Measurements from ENCODE around the gene RGN. TPM values are rescaled to one million over a fixed set of nuclear protein-coding genes. Genes with fewer than 3 reads are reported as not detected.
A peak's percentile ranks its signal among the peaks of the same experiment; 100 is the strongest.

The RGN gene
- total RNA-seq, 4 donors from 2014 or later = 0.59 to 11.3 (median 4.0) TPM

DNA sequence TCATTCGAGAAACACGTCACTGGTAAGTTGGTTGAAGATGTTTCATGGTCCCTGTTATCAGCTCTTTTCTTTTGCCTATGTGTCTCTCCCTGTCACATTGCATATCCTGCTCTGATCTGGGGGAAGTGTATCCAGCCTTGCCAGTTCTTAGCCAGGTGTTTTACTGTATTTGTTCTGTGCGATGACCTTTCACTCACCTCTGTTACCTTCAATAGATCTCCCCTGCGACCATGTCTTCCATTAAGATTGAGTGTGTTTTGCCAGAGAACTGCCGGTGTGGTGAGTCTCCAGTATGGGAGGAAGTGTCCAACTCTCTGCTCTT lies 2.6 kb downstream of the RGN start:
- H3K4me1 ChIP-seq = no peaks in the 10 kb centered on the region
- TF ChIP-seq POLR2A (IDR thresholded peaks at IDR 0.05) = no peak
- TF ChIP-seq, protein P1, sequence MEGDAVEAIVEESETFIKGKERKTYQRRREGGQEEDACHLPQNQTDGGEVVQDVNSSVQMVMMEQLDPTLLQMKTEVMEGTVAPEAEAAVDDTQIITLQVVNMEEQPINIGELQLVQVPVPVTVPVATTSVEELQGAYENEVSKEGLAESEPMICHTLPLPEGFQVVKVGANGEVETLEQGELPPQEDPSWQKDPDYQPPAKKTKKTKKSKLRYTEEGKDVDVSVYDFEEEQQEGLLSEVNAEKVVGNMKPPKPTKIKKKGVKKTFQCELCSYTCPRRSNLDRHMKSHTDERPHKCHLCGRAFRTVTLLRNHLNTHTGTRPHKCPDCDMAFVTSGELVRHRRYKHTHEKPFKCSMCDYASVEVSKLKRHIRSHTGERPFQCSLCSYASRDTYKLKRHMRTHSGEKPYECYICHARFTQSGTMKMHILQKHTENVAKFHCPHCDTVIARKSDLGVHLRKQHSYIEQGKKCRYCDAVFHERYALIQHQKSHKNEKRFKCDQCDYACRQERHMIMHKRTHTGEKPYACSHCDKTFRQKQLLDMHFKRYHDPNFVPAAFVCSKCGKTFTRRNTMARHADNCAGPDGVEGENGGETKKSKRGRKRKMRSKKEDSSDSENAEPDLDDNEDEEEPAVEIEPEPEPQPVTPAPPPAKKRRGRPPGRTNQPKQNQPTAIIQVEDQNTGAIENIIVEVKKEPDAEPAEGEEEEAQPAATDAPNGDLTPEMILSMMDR (IDR thresholded peaks at IDR 0.05) = no peak
- H3K27me3 ChIP-seq = no peaks in the 10 kb centered on the region
- H3K9me3 ChIP-seq = no peaks in the 10 kb centered on the region
- intact Hi-C loops (cut with DNase I; ENCODE audit: low total_unique reads) = no loop called here
- DNase-seq = no peak
- no peak overlapping the region for H3K27ac ChIP-seq
- H3K4me3 ChIP-seq = no peak overlapping the region
- no peaks in the 10 kb centered on the region for H3K36me3 ChIP-seq

DNA sequence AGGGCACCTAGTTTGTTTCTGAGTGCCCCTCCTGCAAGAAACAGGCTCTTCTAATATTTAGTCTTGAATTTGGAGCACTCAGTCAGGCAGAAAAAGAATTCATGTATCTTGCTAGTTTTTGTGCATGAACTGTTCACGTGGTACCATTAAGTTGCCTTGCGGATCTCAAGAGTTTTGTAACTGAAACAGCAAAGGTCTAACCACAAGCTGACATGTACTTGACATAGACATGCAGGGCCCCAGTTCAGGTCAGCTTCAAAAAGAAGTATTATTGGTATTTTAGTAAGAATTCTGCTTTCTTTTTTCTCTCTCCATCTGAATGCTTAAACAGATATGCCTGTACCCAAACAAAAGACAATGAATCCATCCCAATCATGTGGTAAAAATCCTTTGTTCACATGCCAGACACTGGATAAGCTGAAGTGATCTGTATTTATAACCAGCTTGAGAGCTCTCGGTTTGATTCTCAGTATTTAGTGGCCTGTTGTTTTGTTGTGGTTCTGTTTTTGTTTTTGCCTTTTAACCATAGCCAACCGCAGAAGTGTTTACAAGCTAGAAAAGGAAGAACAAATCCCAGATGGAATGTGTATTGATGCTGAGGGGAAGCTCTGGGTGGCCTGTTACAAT lies 13.0 kb downstream of the RGN start:
- Histone ChIP-seq H3K4me1 (no peaks in the 10 kb centered on the region), H3K4me3 (no peak overlapping the region), H3K27ac (no peak overlapping the region), H3K9me3 (no peaks in the 10 kb centered on the region), H3K36me3 (no peaks in the 10 kb centered on the region), H3K27me3 (no peaks in the 10 kb centered on the region)
- TF ChIP-seq POLR2A (IDR thresholded peaks at IDR 0.05) = no peak
- TF ChIP-seq, protein P1 (IDR thresholded peaks at IDR 0.05) = no peak
- intact Hi-C loops (cut with DNase I; ENCODE audit: low total_unique reads) = no loop called here
- DNase-seq = no peak

DNA sequence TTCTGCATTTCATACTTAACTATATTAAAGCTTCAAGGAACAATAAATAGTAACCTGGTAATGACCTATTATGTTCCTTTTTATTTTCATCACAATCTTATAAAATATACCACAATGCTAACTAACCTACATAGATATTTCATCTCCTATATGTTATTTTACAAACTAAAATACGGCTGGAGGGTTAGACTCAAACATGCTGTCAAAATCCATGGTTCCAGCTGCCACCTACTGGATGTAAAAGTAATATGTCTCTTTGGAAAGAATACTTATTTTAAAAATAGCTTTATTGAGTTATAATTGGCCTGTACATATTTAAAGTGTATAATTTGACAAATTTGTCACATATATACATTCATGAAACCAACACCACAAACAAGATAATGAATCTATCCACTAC lies 15.0 kb downstream of the RGN start:
- intact Hi-C loops (cut with DNase I; ENCODE audit: low total_unique reads) = no loop called here
- TF ChIP-seq, protein P1 (IDR thresholded peaks at IDR 0.05) = peak in 3 of 4 experiments; percentile 31 to 50 (median 42)
- TF ChIP-seq POLR2A (IDR thresholded peaks at IDR 0.05) = no peak
- DNase-seq = no peak
- no peaks in the 10 kb centered on the region for H3K4me1 ChIP-seq
- no peak overlapping the region for H3K27ac ChIP-seq
- no peak overlapping the region for H3K4me3 ChIP-seq
- no peaks in the 10 kb centered on the region for H3K9me3 ChIP-seq
- H3K36me3 ChIP-seq = no peaks in the 10 kb centered on the region
- no peaks in the 10 kb centered on the region for H3K27me3 ChIP-seq

DNA sequence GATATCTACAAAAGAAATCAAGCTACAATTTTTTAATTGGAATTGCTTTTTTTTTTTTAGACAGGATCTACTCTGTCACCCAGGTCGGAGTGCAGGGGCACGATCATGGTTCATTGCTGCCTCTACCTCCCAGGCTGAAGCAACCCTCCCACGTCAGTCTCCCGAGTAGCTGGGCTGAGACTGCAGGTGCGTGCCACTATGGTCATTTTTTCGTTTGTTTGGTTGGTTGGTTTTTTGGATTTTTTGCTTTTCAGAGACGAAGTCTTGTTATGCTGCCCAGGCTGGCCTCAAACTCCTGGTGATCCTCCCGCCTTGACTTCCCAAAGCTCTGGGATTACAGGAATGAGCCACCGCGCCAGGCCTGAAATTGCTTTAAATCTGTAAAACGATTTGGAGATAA lies 15.6 kb downstream of the RGN start:
- Histone ChIP-seq H3K9me3 (no peaks in the 10 kb centered on the region), H3K36me3 (no peaks in the 10 kb centered on the region), H3K27me3 (no peaks in the 10 kb centered on the region), H3K27ac (no peak overlapping the region), H3K4me3 (no peak overlapping the region), H3K4me1 (no peaks in the 10 kb centered on the region)
- TF ChIP-seq, protein P1 (IDR thresholded peaks at IDR 0.05) = no peak
- TF ChIP-seq POLR2A (IDR thresholded peaks at IDR 0.05) = no peak
- DNase-seq = no peak
- intact Hi-C loops (cut with DNase I; ENCODE audit: low total_unique reads) = no loop called here

DNA sequence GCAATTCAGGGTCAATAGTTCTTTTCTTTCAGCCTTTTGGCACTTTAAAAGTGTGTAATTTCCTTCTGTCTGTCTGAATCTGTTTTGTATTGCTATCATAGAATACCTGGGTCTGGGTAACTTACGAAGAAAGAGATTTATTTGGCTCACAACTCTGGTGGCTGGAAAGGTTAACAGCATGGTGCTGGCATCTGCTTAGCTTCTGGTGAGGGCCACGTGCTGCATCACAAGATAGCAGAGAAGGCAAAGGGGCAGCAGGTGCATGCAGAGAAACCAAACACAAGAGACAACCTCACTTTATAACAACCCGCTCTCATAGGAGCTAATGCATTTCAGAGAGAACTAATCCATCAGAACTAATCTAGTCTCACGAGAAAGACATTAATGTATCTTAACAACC lies 18.8 kb downstream of the RGN start:
- DNase-seq = no peak
- Histone ChIP-seq H3K9me3 (no peaks in the 10 kb centered on the region), H3K4me1 (no peaks in the 10 kb centered on the region), H3K4me3 (no peak overlapping the region), H3K36me3 (no peaks in the 10 kb centered on the region), H3K27me3 (no peaks in the 10 kb centered on the region), H3K27ac (no peak overlapping the region)
- TF ChIP-seq, protein P1 (IDR thresholded peaks at IDR 0.05) = no peak
- TF ChIP-seq POLR2A (IDR thresholded peaks at IDR 0.05) = no peak
- intact Hi-C loops (cut with DNase I; ENCODE audit: low total_unique reads) = no loop called here
